Measurements from ENCODE around the gene GLT6D1. TPM values are rescaled to one million over a fixed set of nuclear protein-coding genes. Genes with fewer than 3 reads are reported as not detected.

GLT6D1 gene
- total and polyA plus RNA-seq, 2 of the 4 experiments (the other 2 are of a cell fraction): not detected

DNA sequence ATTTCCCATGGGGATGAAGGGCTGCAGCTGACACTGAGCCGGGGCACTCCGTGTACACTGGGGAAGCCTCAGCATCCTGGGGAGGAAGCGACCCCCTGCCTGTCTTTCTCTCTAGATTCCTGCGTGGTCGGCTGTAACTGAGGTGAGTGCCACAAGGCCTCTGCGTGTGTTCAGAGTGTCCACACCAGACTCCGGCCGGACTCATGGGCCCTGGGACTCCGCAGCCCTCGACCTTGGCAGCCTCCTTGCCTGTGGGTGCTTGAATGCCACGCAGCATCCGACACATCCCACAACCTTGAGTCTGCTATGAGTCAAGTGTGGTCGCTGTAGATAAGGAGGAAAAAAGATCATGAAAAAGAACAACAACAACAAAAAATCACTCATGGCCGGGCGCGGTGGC is 54.4 kb downstream of the GLT6D1 start:
- no peak overlapping the region for H2AK9ac ChIP-seq (replicated peaks; ENCODE audit: low read depth, low read length, poor library complexity)
- H3K9me3 ChIP-seq (ENCODE audit: control insufficient read depth, insufficient read depth, low read length): no peaks in the 10 kb centered on the region
- no peaks in the 10 kb centered on the region for H3K4me1 ChIP-seq (ENCODE audit: control insufficient read depth, insufficient read depth, low read length)
- H4K20me1 ChIP-seq (ENCODE audit: insufficient read depth, low read length): no peaks in the 10 kb centered on the region
- H3K9ac ChIP-seq (ENCODE audit: low read depth, low read length): no peak overlapping the region
- H2AFZ ChIP-seq (replicated peaks; ENCODE audit: low read length, poor library complexity): no peak overlapping the region
- H3K27ac ChIP-seq (ENCODE audit: insufficient read depth, low read length): no peak overlapping the region
- ChIA-PET POLR2A (ENCODE audit: unreplicated experiment) (no interaction called here), CTCF (no interaction called here)
- H2AK5ac ChIP-seq (ENCODE audit: low read depth, low read length): no peak overlapping the region
- no peak overlapping the region for H3K14ac ChIP-seq (replicated peaks; ENCODE audit: low read depth, low read length)
- H2BK120ac ChIP-seq (ENCODE audit: low read depth, low read length): no peak overlapping the region
- no peaks in the 10 kb centered on the region for H3K9me1 ChIP-seq (ENCODE audit: insufficient read depth, low read length)
- no peak overlapping the region for H3K4ac ChIP-seq (ENCODE audit: low read depth, low read length)
- no peak overlapping the region for H4K8ac ChIP-seq (ENCODE audit: low read depth in 2 of 2, low read length in 2 of 2)
- no peaks in the 10 kb centered on the region for H3K27me3 ChIP-seq (ENCODE audit: control insufficient read depth, insufficient read depth, low read length)
- ATAC-seq (ENCODE audit: low read depth): no peak
- DNase-seq: no peak
- no peak overlapping the region for H2BK20ac ChIP-seq (ENCODE audit: low read depth, low read length)
- dilution Hi-C loops (cut with HindIII; ENCODE audit: low sequenced_read_pairs, unreplicated experiment): no loop called here
- H3K18ac ChIP-seq (ENCODE audit: low read depth, low read length): no peak overlapping the region
- no peak overlapping the region for H3K56ac ChIP-seq (ENCODE audit: extremely low read depth, insufficient read depth, low read length)
- no peak overlapping the region for H2BK5ac ChIP-seq (ENCODE audit: low read depth, low read length, poor library complexity, severe bottlenecking)
- 47% methylated on average over 3 of the region's 16 CpGs; no CpG with 5 or more reads in 1 of the 2 experiments for WGBS, 2 experiments (ENCODE audit: extremely low coverage in 2 of 2, insufficient read length in 1 of 2)
- H3K4me3 ChIP-seq (ENCODE audit: insufficient read depth, low read depth, low read length): no peak overlapping the region
- intact Hi-C loops (cut with micrococcal nuclease): no loop called here
- H2BK15ac ChIP-seq (ENCODE audit: low read depth, low read length): no peak overlapping the region
- in situ Hi-C loops (cut with MboI; ENCODE audit: low sequenced_read_pairs): no loop called here
- no peaks in the 10 kb centered on the region for H3K79me1 ChIP-seq (ENCODE audit: low read depth in 1 of 2, low read length in 2 of 2)
- H4K5ac ChIP-seq (ENCODE audit: low read depth, low read length): no peak overlapping the region
- H3K23ac ChIP-seq (ENCODE audit: low read depth, low read length): no peak overlapping the region
- H3K4me2 ChIP-seq (ENCODE audit: low read depth, low read length): no peak overlapping the region
- BruUV-seq (replicated peaks): no TSS peak
- H4K91ac ChIP-seq (ENCODE audit: insufficient read depth, low read depth, low read length): no peak overlapping the region
- TF ChIP-seq RFX5 (IDR thresholded peaks at IDR 0.05; ENCODE audit: low read depth, low read length) (no peak), NFE2L2 (IDR thresholded peaks at IDR 0.05; ENCODE audit: low read depth, low read length) (no peak), MXI1 (IDR thresholded peaks at IDR 0.05; ENCODE audit: borderline replicate concordance, low read depth, low read length) (no peak), FOS (IDR thresholded peaks at IDR 0.05; ENCODE audit: low read depth, low read length) (no peak), RCOR1 (IDR thresholded peaks at IDR 0.05; ENCODE audit: insufficient replicate concordance, low read length) (no peak), BHLHE40 (IDR thresholded peaks at IDR 0.05; ENCODE audit: low read depth, low read length) (no peak), RAD21 (IDR thresholded peaks at IDR 0.05; ENCODE audit: low read length) (no peak), CHD1 (IDR thresholded peaks at IDR 0.05; ENCODE audit: low read depth, low read length) (no peak), CEBPB (IDR thresholded peaks at IDR 0.05; ENCODE audit: low read depth, low read length) (no peak)
- TF ChIP-seq, protein P1, sequence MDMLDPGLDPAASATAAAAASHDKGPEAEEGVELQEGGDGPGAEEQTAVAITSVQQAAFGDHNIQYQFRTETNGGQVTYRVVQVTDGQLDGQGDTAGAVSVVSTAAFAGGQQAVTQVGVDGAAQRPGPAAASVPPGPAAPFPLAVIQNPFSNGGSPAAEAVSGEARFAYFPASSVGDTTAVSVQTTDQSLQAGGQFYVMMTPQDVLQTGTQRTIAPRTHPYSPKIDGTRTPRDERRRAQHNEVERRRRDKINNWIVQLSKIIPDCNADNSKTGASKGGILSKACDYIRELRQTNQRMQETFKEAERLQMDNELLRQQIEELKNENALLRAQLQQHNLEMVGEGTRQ (IDR thresholded peaks at IDR 0.05; ENCODE audit: low read depth, low read length): no peak
- TF ChIP-seq, protein P2, sequence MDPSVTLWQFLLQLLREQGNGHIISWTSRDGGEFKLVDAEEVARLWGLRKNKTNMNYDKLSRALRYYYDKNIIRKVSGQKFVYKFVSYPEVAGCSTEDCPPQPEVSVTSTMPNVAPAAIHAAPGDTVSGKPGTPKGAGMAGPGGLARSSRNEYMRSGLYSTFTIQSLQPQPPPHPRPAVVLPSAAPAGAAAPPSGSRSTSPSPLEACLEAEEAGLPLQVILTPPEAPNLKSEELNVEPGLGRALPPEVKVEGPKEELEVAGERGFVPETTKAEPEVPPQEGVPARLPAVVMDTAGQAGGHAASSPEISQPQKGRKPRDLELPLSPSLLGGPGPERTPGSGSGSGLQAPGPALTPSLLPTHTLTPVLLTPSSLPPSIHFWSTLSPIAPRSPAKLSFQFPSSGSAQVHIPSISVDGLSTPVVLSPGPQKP (IDR thresholded peaks at IDR 0.05; ENCODE audit: borderline replicate concordance, low read depth, low read length): no peak
- no peaks in the 10 kb centered on the region for H3K36me3 ChIP-seq (ENCODE audit: control insufficient read depth, insufficient read depth, low read length)

All from IMR-90 (cell line).